ENCODE results near the gene SMYD2.

SMYD2 gene

DNA sequence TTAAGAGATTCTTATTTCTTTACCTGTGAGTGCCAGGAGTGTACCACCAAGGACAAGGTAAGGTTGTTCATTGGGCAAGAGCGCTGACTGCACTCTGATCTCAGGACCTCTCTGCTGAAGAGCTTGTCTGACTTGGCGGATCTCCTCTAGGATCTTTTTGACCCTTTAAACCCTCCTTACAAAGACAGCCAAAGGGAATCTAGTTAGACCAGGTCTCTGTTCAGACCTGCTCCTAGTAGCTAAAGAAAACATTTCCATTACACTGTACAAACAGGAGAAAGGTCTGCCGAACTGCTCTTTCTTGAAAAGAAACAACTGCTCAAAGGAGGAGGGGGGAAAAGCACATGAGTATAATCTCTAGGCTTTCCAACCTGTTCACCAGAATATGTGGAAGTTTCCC is 49.3 kb downstream of the SMYD2 start:
- DNase-seq, result no peak

DNA sequence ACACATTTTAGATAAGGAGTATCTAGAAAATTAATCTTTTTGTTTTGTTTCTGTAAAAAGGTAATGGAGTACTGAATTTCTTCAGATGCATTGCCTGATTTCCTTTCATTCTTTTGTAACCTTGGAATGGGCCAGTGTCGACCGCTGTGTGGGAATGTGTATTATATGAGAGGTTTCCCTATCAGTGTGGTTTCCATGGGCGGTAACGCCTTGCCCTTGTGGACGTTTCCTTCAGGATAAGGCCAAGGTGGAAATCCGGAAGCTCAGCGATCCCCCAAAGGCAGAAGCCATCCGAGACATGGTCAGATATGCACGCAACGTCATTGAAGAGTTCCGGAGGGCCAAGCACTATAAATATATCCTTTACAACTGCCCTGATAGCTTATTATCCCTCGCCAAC is 49.8 kb downstream of the SMYD2 start:
- DNase-seq, result no peak

DNA sequence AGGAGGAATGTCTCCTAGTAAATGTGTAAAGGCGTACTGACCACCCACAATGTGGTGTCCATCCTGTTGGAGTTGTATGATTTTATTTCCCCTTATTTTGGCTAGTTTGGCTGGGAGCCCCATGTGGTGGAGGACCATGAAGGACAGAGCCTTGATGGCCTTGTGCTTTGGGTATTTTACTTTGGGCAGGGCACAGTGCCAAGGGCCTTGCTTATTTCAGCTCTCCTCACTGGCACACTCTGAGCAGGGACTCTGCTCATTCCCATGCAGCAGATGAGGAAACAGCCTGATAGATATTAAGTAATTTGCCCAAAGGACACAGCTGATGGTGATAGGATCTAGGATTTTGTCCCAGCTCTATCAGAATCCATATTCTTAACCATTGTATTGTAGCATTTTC is 50.2 kb downstream of the SMYD2 start:
- no peak for DNase-seq

DNA sequence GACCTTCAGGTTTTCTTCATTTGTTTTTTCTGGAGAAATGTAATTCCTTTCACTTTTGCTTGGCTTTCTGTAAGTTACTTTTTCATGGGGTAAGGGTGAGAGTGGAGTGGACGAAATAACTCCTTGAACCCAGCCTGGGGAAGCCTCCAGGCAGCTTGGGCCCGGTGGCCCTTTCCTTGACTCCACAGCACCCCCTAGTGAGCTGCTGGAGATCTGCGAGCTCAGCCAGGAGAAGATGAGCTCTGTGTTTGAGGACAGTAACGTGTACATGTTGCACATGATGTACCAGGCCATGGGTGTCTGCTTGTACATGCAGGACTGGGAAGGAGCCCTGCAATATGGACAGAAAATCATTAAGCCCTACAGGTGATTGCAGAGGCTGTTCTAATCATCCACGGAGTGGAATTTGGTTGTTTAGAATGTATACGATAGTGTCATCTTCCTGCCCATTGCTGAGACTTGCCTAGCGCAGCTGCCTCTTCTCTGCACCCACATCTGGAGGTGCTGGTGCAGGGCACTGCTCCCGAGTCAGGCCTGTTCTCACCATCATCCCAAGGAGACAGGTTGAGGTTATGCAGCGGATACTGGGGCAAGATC is 51.0 kb downstream of the SMYD2 start:
- no peak for DNase-seq

DNA sequence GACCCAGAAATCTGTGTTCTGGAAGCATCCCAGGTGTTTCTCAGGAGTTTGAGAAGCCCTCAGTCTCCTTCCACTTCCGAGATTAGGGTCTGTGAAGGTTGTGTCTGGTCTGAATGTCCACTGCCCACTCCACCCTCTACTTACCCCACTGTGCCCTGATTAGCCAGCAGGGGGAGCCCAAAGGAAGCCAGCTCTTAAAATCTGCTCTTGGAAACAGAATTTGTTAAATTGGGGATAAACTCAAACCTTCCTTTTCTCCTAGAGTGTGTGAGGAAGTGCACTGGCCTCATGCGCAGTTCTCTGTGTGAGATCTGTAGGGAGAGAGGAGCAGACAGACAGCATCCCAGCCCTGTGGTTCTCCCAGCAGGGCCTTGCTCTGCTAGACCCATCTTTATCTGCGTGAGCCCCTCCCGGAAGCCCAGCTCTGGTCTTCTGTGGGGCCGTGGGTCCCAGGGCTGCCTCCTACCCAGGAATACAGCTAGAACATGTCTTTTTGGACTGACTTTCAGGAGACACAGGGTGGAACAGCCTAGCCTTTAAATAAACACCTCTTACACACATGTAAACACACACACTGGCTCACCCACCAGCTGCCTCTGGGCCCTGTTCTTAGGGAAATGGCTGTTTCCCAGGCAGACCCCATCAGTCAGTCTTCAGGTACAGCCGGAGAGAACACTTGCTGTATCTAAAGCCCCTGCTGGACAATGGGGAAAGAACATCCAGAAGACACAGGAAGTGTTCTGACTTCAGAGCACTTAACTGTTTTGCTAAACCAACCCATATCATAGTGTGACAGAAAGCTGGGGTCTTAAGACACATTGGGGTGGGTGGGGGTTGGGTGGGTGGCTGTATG is 52.2 kb downstream of the SMYD2 start:
- DNase-seq, result no peak

DNA sequence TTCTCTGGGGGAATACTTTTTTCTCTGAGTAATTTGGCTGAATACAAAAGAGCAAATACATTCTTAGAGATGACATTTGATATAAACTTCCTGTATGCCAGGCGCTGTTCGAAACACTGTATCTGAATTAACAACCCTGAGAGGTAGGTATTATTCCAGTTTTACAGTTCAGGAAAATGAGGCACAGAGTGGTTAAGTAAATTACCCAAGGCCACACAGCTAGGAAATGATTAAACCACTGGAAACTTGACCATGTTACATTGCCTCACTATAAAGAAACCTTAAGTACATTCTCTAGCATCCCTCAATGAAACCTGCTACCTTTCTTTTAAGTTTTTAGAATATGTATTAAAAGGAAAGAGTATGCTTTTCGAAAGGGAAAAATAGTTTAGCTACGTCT is 54.6 kb downstream of the SMYD2 start:
- DNase-seq, result no peak

DNA sequence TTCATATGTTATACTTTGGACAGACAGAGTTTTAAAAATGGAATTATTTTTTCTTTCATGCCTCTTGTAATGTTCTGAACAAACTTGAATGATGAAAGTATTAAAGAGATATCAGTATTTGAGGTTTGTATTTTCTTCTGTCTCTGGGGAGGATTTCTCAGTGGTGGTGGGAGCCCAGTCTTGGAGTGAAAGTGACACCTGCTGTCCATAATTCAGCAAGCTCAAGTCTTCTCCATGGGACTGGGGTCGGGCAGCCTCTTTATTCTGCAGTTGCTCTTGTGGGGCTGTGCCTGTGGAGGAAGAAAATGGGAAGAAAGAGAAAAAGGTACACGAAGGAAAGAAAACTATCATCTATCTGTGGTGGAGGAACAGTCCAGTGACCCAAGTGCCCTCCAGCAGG is 56.1 kb downstream of the SMYD2 start:
- no peak for DNase-seq

DNA sequence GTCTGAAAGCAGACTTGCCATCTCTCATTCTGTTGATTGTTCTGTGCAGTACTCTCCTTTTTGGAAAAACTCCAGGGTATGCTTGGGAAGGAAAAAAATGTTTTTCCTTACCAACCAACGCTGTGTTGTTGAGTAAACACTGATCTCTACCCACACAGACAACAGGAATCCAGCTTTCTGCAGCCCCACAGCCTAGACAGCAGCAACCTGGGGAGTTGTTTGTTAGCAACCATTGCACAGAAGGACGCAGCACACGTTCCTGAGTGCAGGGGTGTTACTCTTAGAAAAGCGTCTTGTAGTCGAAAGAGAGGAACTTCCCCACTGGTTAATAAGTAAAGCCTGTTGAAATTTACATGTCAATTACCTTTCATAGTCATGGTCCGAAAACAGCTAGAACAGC is 56.6 kb downstream of the SMYD2 start:
- DNase-seq, result no peak

DNA sequence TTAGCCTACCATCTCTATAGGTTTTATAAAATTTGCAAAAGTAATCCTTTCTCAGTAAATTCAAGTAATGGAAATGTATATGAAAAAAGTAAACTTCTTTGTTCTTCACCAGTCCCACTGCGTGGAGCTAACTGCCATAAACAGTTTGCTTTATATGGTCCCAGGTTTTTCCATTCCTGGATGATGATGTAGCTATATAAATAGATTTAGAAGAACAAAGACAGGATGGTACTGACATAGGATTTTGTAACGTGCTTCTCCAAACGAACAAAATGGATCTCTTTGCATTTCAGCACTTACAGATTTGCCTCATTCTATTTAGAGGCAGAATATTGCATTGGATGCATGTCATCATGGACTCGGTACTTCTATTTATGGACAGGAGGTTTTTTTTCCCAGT is 57.3 kb downstream of the SMYD2 start:
- no peak for DNase-seq

DNA sequence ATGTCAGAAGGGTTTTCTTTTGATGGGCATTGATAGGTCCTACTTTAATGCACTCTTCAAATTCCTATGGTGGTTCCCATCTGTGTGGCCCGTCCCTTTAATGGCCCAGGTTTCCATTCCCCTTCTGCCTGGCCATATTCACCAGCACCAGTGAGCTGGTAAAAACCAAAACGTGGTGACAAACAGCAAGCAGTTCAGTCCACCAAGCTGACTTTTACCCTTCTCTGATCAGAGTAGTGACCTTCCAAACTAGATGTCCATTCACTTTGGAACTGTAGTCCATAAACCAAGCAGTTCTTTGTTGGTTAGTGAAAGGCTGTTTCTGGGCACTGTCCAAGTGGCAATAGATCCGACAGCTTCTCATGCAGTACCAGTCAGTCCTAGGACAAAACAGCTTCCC is 60.5 kb downstream of the SMYD2 start:
- no peak for DNase-seq

DNA sequence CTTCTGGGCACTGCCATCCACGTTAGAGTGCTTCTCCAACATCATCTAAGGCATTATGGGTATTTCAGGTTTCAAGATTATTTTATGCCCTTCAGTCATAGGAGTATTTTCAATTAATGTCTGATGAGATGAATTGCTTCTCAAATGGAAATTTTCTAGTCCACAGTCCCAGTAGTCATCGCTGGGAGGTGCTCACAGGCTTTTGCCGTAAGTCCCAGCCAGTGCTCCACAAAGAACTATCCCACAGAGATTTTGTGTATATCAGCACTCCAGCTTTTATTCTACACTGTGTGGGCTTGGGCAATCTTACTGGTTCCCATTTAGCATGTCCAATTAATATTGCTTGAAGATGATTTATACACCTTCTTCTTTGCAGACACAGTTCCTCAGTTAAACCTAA is 61.0 kb downstream of the SMYD2 start:
- DNase-seq, result no peak

DNA sequence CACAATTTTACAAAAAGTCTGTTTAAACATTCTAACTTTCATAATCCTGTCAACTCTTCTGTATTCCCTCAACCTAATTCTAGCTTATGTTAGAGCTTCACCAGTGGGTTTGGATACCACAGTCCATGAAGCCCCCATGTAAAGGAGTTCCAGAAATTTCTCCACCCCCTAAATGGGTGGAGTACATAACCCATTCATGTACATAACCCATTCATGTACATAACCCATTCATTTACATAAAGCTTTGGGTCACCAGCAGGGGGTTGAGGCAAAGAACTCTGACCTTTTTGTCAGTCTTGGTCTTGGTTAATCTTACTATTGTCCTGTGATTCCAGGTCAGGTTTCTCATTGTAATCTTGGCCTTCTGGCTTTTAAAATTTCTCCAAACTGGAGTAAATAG is 61.6 kb downstream of the SMYD2 start:
- DNase-seq, result no peak

DNA sequence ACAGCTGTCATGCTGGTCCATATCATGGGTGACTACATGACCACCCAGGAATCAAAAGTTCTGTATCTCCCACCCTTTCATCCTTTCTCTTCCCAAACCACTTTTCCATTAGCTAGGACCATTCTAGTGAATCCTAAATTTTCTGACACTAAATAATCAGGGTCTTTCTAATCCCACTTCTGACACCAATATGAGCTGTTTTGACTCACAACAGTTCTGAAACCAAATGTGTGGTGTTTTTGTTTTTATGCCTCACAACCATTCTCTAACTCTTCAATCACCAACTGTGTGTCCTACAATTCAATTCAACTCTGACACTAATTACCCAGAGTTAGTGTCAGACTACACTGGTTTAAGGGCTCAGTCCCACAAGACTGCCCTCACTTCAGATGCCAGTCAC is 63.9 kb downstream of the SMYD2 start:
- no peak for DNase-seq

DNA sequence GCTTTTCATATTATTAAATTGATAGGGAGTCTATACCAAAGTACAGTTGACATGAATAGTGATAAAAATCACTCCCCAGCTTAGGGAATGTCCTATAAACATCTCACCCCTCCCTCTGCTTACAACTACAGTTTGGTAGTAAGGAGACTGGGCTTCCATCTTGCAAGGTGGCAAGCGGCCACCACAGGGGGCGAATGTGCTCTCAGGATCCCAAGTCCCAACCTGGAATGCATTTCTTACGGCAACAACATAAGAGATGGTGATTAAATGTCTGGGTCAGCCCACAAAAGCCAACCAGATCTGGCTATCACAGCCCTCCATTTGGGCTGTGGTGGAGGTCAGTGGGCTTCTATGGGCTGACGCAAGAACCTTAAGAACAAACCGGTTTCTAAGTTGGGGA is 68.0 kb downstream of the SMYD2 start:
- no peak for DNase-seq

DNA sequence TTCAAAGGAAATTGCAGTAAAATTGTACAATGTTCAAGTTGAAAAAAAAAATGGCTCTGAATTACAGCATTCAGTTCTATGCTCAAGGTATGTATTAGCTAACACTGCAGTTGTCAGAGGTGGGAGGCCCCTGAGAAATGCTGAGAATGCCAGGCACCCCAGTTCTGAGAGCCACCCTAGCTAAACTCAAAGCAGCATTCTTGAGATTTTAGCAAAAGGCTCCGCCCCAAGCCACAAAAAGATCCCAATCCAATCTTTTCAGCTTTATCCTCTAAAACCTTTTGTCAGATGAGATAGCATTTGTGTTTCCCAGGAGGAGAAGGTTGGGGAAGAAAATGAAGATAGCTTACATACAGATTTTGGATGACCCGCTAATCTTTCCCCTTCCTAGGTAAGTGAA is 68.8 kb downstream of the SMYD2 start:
- no peak for DNase-seq

DNA sequence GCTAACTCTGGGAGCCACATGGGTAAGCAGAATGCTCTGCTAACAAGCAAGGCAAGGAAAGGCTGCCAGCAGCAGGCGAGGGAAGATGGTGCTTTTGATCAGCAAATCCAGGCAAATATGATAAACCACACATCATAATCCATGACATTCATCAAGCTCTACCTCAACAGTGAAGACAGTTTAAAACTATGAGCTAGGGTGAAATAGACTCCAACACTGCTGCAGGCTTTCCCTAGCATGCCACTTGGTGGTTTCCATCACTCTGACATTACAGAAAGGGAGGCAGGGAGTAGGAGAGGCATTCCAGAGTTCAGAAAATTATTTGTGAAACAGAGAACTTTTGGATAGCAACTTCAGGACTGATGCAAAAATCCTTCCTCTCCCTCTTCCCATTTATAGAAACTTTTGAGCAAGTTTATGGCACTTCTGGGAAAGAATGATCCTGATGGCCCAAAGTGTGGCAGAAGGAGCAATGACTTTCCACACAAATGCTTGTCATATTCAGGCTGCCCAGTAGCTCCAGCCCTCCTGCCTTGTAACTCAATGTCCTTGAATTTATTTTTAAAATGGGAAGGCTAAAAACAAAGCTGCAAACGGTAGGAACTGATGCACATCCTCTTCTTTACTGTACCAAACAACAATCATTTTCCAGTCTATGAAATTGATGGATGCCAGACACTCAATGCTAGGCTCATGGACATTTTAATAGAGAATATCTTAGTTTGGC is 70.8 kb downstream of the SMYD2 start:
- DNase-seq, result no peak

DNA sequence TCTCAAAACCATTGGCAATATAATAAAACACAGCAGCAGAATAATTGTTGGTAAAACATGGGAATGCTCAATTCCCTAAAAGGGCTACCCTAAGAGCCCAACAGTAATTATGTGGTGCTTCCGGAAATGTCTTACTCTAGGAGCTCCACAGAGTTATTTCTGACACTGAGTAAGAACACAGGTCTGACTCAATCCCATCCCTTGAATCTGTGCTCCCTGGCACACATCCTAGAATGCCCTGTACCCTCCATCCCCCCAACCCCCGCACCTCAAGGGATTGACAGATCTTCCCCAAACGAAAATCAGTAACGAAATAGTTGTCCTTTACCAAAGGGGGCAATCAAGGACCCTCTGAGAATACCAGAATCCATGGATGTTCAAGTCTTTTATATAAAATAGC is 71.9 kb downstream of the SMYD2 start:
- no peak for DNase-seq

DNA sequence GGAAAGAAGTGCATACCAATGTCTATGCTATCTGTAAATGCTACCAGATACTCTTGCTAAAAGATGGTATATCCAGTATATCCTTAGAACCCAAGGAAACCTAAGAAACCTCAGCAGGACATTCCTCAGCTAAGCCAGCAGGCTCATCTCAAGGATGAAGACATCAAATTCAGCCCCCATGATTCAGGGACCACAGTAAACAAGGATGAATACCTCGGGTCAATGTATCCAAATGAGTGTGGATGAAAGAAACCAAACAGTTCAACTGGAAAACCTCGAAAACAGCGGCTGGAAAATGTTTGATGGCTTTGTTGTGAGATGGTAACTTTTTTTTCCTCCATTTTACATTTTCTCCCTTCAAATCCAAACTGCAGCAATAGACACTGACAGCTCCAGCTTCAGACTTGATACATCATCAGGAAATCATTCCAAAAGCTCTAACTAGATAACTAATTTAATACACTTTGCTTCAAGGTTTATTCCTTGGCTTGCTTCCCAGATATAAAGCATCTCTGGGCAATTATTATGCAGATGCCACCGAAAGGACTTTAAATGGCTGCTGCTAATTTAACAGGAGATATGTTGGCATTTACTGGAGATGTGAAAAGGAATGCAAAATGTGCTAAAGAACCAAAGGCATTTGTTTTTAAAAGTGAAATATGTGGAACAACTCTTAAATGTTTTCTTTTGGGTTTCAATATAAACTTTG is 73.6 kb downstream of the SMYD2 start:
- DNase-seq, result no peak

DNA sequence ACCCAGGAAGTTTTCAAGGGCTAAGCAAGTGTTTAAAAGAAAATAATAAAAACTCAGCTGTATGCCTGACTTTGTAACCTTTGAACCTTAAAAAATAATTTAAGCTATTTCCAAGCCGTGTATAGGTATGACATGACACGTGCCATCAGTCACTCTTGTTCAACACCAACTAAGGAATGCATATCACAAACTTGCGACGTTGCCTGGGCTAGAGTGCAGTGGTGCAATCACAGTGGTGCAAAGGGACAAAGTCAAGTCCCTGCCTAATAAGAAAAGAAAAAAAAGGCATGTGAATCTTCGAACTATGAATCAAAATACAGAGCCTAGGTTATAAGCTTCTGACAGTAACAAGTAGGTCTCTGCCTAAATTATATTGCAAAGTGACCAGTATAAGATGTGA is 79.2 kb downstream of the SMYD2 start:
- no peak for DNase-seq

DNA sequence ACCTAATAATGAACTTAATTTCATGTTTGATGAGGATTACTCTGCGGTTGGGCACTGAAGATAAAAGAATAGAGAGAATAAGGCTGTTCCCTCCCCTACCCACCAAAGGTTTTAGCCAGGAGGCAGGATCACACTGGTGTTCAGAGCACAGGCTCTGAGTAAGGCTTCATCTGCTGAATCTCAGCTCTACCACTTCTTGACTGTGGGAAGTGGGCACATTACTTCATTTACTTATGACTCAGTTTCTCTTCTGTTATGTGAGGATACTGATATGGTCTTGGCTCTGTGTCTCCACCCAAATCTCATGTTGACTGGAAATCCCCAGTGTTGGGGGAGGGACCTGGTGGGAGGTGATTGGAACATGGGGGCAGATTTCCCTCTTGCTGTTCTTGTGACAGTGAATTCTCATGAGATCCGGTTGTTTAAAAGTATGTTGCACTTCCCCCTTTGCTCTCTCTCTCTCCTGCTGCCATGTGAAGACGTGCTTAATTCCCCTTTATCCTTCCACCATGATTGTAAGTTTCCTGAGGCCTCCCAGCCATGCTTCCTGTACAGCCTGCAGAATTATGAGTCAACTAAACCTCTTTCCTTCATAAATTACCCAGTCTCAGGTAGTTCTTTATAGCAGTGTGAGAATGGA is 79.7 kb downstream of the SMYD2 start:
- DNase-seq, result no peak

DNA sequence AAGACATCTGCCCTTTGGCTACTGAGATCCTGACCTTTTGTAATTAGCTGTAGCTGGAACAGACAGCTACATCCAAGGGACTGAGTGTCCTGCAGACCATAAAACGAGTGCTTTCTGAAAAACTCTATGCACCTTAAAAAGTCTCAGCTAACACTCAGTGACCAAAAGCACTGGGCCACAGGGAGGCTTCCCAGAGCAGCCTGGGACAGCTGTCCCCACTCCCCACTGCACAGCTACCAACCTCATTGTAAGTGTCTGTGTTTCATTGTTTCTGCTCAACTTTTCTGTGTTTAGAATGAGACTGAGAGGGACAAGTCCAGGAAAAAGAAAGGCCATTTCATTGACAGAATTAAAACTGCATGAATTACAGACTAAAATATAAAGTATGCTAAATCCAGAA is 80.7 kb downstream of the SMYD2 start:
- DNase-seq, result no peak

DNA sequence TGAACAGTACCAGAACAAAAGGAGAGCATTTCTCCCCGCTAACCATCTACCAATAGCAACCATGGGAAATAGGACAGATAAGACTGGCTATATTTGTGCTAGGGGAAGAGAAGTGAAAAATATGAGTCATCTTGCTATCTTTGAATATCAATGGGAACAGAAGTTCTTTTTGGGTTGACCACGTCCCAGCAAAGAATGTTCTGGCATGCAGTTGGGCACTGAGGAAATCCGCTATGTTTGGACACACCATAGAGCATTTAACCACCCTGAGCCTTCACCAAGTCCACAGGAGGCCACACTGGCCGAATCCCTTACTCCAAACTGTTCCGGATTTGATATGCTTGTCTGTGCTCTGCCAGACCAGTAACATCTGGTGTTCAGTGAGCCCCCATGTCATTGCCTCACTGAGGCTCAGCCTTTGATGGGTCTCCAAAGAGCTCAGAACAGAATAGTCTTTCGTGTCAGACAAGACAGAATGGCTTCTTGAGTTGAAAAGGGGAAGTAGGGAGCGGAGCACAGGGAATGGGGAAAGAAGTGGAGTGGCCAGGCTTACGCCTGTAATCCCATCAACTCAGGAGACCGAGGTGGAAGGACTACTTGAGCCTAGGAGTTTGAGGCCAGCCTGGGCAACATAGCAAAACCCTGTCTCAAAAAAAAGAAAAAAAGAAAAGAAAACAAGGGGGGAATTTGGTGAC is 81.4 kb downstream of the SMYD2 start:
- no peak for DNase-seq

All from NCI-H748 treated with DMSO at 0.1 percent for 48 hours (cell line).